ENCODE results near the gene FRS2.

FRS2 gene

GRCh38 chr12:69501154-69501895, 31.1 kb downstream of the FRS2 start:
- DNase-seq (ENCODE audit: low read depth) = peak; percentile 71

- peak; percentile 93 for DNase-seq (ENCODE audit: low read depth)
Measured at GRCh38 chr12:69502345-69503081, 32.3 kb downstream of the FRS2 start.

- DNase-seq (ENCODE audit: low read depth) = no peak
Measured at GRCh38 chr12:69508091-69508490, 37.9 kb downstream of the FRS2 start.

- DNase-seq (ENCODE audit: low read depth) = no peak
Measured at GRCh38 chr12:69508621-69509020, 38.4 kb downstream of the FRS2 start.

GRCh38 chr12:69509308-69509736, 39.1 kb downstream of the FRS2 start:
- DNase-seq (ENCODE audit: low read depth) = peak; percentile 66

GRCh38 chr12:69509904-69510827, 40.0 kb downstream of the FRS2 start:
- DNase-seq (ENCODE audit: low read depth) = no peak

GRCh38 chr12:69511016-69511415, 40.8 kb downstream of the FRS2 start:
- DNase-seq (ENCODE audit: low read depth) = peak; percentile 33

GRCh38 chr12:69511469-69512267, 41.5 kb downstream of the FRS2 start:
- peak; percentile 79 for DNase-seq (ENCODE audit: low read depth)

GRCh38 chr12:69512820-69513219, 42.6 kb downstream of the FRS2 start:
- peak; percentile 41 for DNase-seq (ENCODE audit: low read depth)

- DNase-seq (ENCODE audit: low read depth) = peak; percentile 22
Measured at GRCh38 chr12:69513297-69513696, 43.1 kb downstream of the FRS2 start.

- DNase-seq (ENCODE audit: low read depth) = no peak
Measured at GRCh38 chr12:69514111-69514510, 43.9 kb downstream of the FRS2 start.

GRCh38 chr12:69514845-69515244, 44.7 kb downstream of the FRS2 start:
- no peak for DNase-seq (ENCODE audit: low read depth)

- no peak for DNase-seq (ENCODE audit: low read depth)
Measured at GRCh38 chr12:69515394-69515930, 45.3 kb downstream of the FRS2 start.

GRCh38 chr12:69516950-69517349, 46.8 kb downstream of the FRS2 start:
- DNase-seq (ENCODE audit: low read depth) = no peak

- DNase-seq (ENCODE audit: low read depth) = no peak
Measured at GRCh38 chr12:69517406-69517805, 47.2 kb downstream of the FRS2 start.

GRCh38 chr12:69519871-69520270, 49.7 kb downstream of the FRS2 start:
- peak; percentile 58 for DNase-seq (ENCODE audit: low read depth)

GRCh38 chr12:69523433-69524330, 53.5 kb downstream of the FRS2 start:
- DNase-seq (ENCODE audit: low read depth) = no peak

GRCh38 chr12:69524331-69524630, 54.1 kb downstream of the FRS2 start:
- DNase-seq (ENCODE audit: low read depth) = no peak

- DNase-seq (ENCODE audit: low read depth) = peak; percentile 51
Measured at GRCh38 chr12:69524755-69525469, 54.7 kb downstream of the FRS2 start.

Measured in ELR (cell line).